ENCODE results near the gene GLI2.

GRCh38 chr2:120699292-120699691 lies 36.4 kb upstream of the GLI2 start:
- no peak for TF ChIP-seq CTCF (IDR thresholded peaks at IDR 0.05)
- no peak for TF ChIP-seq POLR2AphosphoS5 (IDR thresholded peaks at IDR 0.05)
- TF ChIP-seq EP300 (IDR thresholded peaks at IDR 0.05): no peak
- TF ChIP-seq POLR2A (IDR thresholded peaks at IDR 0.05): no peak
